ENCODE results near the gene ZNF213. TPM values are rescaled to one million over a fixed set of nuclear protein-coding genes. Genes with fewer than 3 reads are reported as not detected.

Gene ZNF213
- total and polyA plus RNA-seq, 8 donors, result 5.0 to 8.8 (median 6.7) TPM

GRCh38 chr16:3144321-3144983, 9.6 kb downstream of the ZNF213 start:
- no peak for TF ChIP-seq CTCF (IDR thresholded peaks at IDR 0.05)
- peak in 1 of 6 donors; percentile 61 for DNase-seq
- H3K36me3 ChIP-seq, result peaks cover 0 to 10% (median 4%) of the 10 kb centered on the region in 3 donors
- no peak for ATAC-seq
- H3K4me1 ChIP-seq, result peaks cover 0 to 2% (median 0%) of the 10 kb centered on the region in 3 donors
- H3K27ac ChIP-seq, result no peak overlapping the region
- H3K27me3 ChIP-seq, result no peaks in the 10 kb centered on the region
- H3K4me3 ChIP-seq, result no peak overlapping the region
- FAIRE-seq, result no peak
- intact Hi-C loops (cut with DNase I), result no loop called here
- WGBS, 2 donors, result 65 to 71% methylated on average over 15 to 18 of the region's 18 CpGs
- no peaks in the 10 kb centered on the region for H3K9me3 ChIP-seq

GRCh38 chr16:3145151-3145550, 10.3 kb downstream of the ZNF213 start:
- no peak for FAIRE-seq
- H3K4me1 ChIP-seq, result peaks cover 0 to 3% (median 0%) of the 10 kb centered on the region in 3 donors
- no peak for TF ChIP-seq CTCF (IDR thresholded peaks at IDR 0.05)
- H3K4me3 ChIP-seq, result no peak overlapping the region
- DNase-seq, result peak in 1 of 6 donors; percentile 56
- no peak for ATAC-seq
- no peak overlapping the region for H3K27ac ChIP-seq
- peaks cover 0 to 10% (median 4%) of the 10 kb centered on the region in 3 donors for H3K36me3 ChIP-seq
- no peaks in the 10 kb centered on the region for H3K9me3 ChIP-seq
- 83 to 84% methylated on average over 10 of the region's 10 CpGs for WGBS, 2 donors
- intact Hi-C loops (cut with DNase I), result no loop called here
- no peaks in the 10 kb centered on the region for H3K27me3 ChIP-seq

- H3K4me1 ChIP-seq, result peaks cover 0 to 3% (median 0%) of the 10 kb centered on the region in 3 donors
- H3K27me3 ChIP-seq, result no peaks in the 10 kb centered on the region
- no peak for FAIRE-seq
- 62 to 75% methylated on average over 12 of the region's 12 CpGs for WGBS, 2 donors
- intact Hi-C loops (cut with DNase I), result no loop called here
- no peak for TF ChIP-seq CTCF (IDR thresholded peaks at IDR 0.05)
- no peak for ATAC-seq
- H3K36me3 ChIP-seq, result peaks cover 0 to 10% (median 4%) of the 10 kb centered on the region in 3 donors
- H3K4me3 ChIP-seq, result no peak overlapping the region
- no peak overlapping the region for H3K27ac ChIP-seq
- no peaks in the 10 kb centered on the region for H3K9me3 ChIP-seq
- DNase-seq, result peak in 2 of 6 donors; percentile 57 to 81
Measured at GRCh38 chr16:3145660-3146059, 10.8 kb downstream of the ZNF213 start.

- FAIRE-seq (no peak), ATAC-seq (no peak), DNase-seq (peak in 1 of 6 donors; percentile 72)
- 84 to 90% methylated on average over 14 to 16 of the region's 16 CpGs for WGBS, 2 donors
- H3K36me3 ChIP-seq, result peaks cover 0 to 3% (median 0%) of the 10 kb centered on the region in 3 donors
- no peaks in the 10 kb centered on the region for H3K9me3 ChIP-seq
- no peaks in the 10 kb centered on the region for H3K27me3 ChIP-seq
- intact Hi-C loops (cut with DNase I), result no loop called here
- no peak overlapping the region for H3K27ac ChIP-seq
- TF ChIP-seq CTCF (IDR thresholded peaks at IDR 0.05), result no peak
- no peak overlapping the region for H3K4me3 ChIP-seq
- peaks cover 0 to 9% (median 0%) of the 10 kb centered on the region in 3 donors for H3K4me1 ChIP-seq
Measured at GRCh38 chr16:3147046-3147756, 12.4 kb downstream of the ZNF213 start.

- TF ChIP-seq CTCF (IDR thresholded peaks at IDR 0.05), result no peak
- Histone ChIP-seq H3K27me3 (no peaks in the 10 kb centered on the region), H3K27ac (no peak overlapping the region), H3K4me3 (no peak overlapping the region), H3K4me1 (peaks cover 0 to 9% (median 0%) of the 10 kb centered on the region in 3 donors), H3K36me3 (no peaks in the 10 kb centered on the region), H3K9me3 (no peaks in the 10 kb centered on the region)
- 89 to 93% methylated on average over 5 of the region's 5 CpGs for WGBS, 2 donors
- FAIRE-seq, result no peak
- peak in 2 of 6 donors; percentile 31 to 45 for DNase-seq
- intact Hi-C loops (cut with DNase I), result no loop called here
- no peak for ATAC-seq
Measured at GRCh38 chr16:3147757-3148104, 12.9 kb downstream of the ZNF213 start.

Data from pancreas (tissue), 10 donors.